Thyroid gland (tissue), 4 donors: Measurements from ENCODE around the gene PIGQ. TPM values are rescaled to one million over a fixed set of nuclear protein-coding genes. Genes with fewer than 3 reads are reported as not detected.

Experiments
- DNase-seq, 2 donors: peaks; one replicate each; pipeline ENCODE4 v3.0.0-alpha.2; 2019
- H3K27ac ChIP-seq, 3 donors: fragments of 200-600 bp; sonication (generic); 1 replicate in 2 of 3; 2 replicates in 1 of 3; pipeline ENCODE4 v1.5.1; 2016 to 2019; ENCODE audit warnings: mild to moderate bottlenecking in 1 of 3, moderate library complexity in 1 of 3
- H3K27me3 ChIP-seq: fragments of 200-600 bp; sonication (generic); one replicate; pipeline ENCODE4 v1.5.1; 2019
- H3K36me3 ChIP-seq, 2 donors: fragments of 200-600 bp; sonication (generic); one replicate each; pipeline ENCODE4 v1.5.1; 2016 to 2019
- H3K4me1 ChIP-seq, 2 donors: fragments of 200-600 bp; sonication (generic); one replicate each; pipeline ENCODE4 v1.5.1; 2017 to 2019
- H3K4me3 ChIP-seq, 3 donors: fragments of 200-600 bp; sonication (generic); replicated peaks in 1 of 3; 1 replicate in 2 of 3; 2 replicates in 1 of 3; pipeline ENCODE4 v1.5.1; 2016; ENCODE audit warnings: mild to moderate bottlenecking in 1 of 3
- H3K9me3 ChIP-seq: fragments of 200-600 bp; sonication (generic); one replicate; pipeline ENCODE4 v1.5.1; 2017
- POLR2A ChIP-seq, 2 donors: fragments of 450-650 bp; IDR thresholded peaks; one replicate each; pipeline ENCODE4 v1.6.1; 2017; ENCODE audit warnings: antibody characterized with exemption in 2 of 2, mild to moderate bottlenecking in 2 of 2, moderate library complexity in 1 of 2
- WGBS, 2 donors: methylation state at CpG; one replicate each; pipeline ENCODE4 v1.1.5; 2017; 5-methylcytosine and 5-hydroxymethylcytosine counted together
- intact Hi-C: fragments of 100-400 bp; cut with DNase I; formaldehyde crosslinking; loops from one replicate; pipeline ENCODE4 v1.15.1; 2023
- total RNA-seq, 4 donors: library from RNA; depleted of rRNA; stranded (reverse); fragments of >200 nt; gene quantifications; one replicate each; pipeline ENCODE4 v1.2.3, GENCODE V29; 2016
- TF ChIP-seq, protein P1 (sequence below), 6 experiments: fragments of 200-600 bp in 3 of 6; fragments of 450-650 bp in 3 of 6; sonication (generic) in 3 of 6; IDR thresholded peaks; one replicate each; pipeline ENCODE4 v1.5.1; 2016 to 2019; ENCODE audit warnings: antibody characterized with exemption in 6 of 6, mild to moderate bottlenecking in 2 of 6, inconsistent platforms in 1 of 6, moderate library complexity in 1 of 6

The PIGQ gene
- total RNA-seq, result 100 to 1,000 TPM in 3 of 4 donors, 10 to 100 TPM in 1; 69.6 to 125 (median 108) TPM

DNA sequence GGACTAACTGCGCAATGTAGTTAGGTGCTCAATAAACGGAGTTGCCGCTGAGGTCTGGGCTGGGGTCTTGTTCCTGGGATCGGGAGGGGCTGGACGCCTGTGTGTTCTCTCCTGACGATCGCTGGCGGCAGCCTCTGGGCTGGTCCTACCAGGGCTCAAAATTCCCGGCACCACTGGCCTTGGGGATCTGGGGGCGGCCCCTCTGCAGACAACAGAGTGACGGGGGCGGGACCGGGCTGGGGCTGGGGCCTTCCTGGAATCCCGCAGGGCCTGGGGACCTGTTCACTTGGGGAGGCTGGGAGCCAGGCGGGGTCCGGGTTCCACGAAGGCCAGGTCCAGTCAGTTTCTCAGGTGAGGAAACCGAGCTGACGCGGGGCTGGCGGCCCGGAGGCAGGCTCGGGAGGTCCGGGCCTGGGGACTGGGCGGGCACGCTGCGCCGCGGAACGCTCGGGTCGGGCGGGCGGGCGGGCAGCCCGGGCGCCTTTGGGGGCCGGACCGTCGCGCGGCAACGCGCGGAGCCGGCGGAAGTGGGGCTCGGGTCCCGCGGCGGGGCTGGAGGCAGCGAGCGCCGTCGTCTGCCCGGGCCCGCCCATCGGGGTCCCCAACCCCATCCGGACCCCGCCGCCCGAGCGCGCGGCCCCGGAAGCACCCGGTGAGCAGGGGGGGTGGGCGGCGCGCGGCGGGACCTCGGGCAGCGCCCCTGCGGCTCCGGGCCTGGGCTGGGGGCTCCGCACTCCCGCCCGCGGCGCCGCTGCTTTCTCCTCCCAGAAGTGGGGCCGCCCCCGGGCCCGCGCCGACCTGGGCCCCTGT is at the start of gene PIGQ:
TSS of gene PIGQ (plus strand) at position 524 of the 810 bp plus-strand sequence. CDS start 4,107 bp downstream, outside the sequence.
- Histone ChIP-seq H3K27ac (peak within 1 kb of the TSS in 2 of 3 donors; percentile 48 to 58), H3K4me3 (peak within 1 kb of the TSS; percentile 66 to 95 (median 85)), H3K4me1 (peaks cover 7 to 35% of the 10 kb centered on the region in 2 donors), H3K9me3 (no peaks in the 10 kb centered on the region), H3K27me3 (no peaks in the 10 kb centered on the region), H3K36me3 (peaks cover 6 to 8% of the 10 kb centered on the region in 2 donors)
- TF ChIP-seq, protein P1, sequence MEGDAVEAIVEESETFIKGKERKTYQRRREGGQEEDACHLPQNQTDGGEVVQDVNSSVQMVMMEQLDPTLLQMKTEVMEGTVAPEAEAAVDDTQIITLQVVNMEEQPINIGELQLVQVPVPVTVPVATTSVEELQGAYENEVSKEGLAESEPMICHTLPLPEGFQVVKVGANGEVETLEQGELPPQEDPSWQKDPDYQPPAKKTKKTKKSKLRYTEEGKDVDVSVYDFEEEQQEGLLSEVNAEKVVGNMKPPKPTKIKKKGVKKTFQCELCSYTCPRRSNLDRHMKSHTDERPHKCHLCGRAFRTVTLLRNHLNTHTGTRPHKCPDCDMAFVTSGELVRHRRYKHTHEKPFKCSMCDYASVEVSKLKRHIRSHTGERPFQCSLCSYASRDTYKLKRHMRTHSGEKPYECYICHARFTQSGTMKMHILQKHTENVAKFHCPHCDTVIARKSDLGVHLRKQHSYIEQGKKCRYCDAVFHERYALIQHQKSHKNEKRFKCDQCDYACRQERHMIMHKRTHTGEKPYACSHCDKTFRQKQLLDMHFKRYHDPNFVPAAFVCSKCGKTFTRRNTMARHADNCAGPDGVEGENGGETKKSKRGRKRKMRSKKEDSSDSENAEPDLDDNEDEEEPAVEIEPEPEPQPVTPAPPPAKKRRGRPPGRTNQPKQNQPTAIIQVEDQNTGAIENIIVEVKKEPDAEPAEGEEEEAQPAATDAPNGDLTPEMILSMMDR (IDR thresholded peaks at IDR 0.05), result no peak
- no peak for TF ChIP-seq POLR2A (IDR thresholded peaks at IDR 0.05)
- peak; percentile 42 to 57 for DNase-seq
- WGBS, 2 donors, result 3 to 8% methylated on average over 19 to 61 of the region's 87 CpGs
- intact Hi-C loops, result no loop called here

GRCh38 chr16:520847-521246 is 48.9 kb upstream of the PIGQ start:
- Histone ChIP-seq H3K27ac (no peak overlapping the region), H3K4me1 (peaks cover 2 to 8% of the 10 kb centered on the region in 2 donors), H3K27me3 (no peaks in the 10 kb centered on the region), H3K4me3 (no peak overlapping the region), H3K36me3 (peaks cover 8 to 14% of the 10 kb centered on the region in 2 donors), H3K9me3 (no peaks in the 10 kb centered on the region)
- intact Hi-C loops, result no loop called here
- DNase-seq, result no peak
- WGBS, 2 donors, result 89 to 90% methylated on average over 11 to 12 of the region's 13 CpGs
- TF ChIP-seq, protein P1 (IDR thresholded peaks at IDR 0.05), result no peak
- TF ChIP-seq POLR2A (IDR thresholded peaks at IDR 0.05), result no peak

GRCh38 chr16:521381-522210 is 48.2 kb upstream of the PIGQ start:
- intact Hi-C loops, result no loop called here
- WGBS, 2 donors, result 73 to 89% methylated on average over 16 to 24 of the region's 34 CpGs
- Histone ChIP-seq H3K27ac (no peak overlapping the region), H3K27me3 (no peaks in the 10 kb centered on the region), H3K4me3 (no peak overlapping the region), H3K36me3 (peaks cover 8 to 12% of the 10 kb centered on the region in 2 donors), H3K4me1 (peaks cover 10 to 16% of the 10 kb centered on the region in 2 donors), H3K9me3 (no peaks in the 10 kb centered on the region)
- no peak for DNase-seq
- no peak for TF ChIP-seq POLR2A (IDR thresholded peaks at IDR 0.05)
- TF ChIP-seq, protein P1 (IDR thresholded peaks at IDR 0.05), result peak in 1 of 6 experiments; percentile 4

GRCh38 chr16:522320-523096 is 47.3 kb upstream of the PIGQ start:
- Histone ChIP-seq H3K4me1 (peaks cover 12 to 16% of the 10 kb centered on the region in 2 donors), H3K9me3 (no peaks in the 10 kb centered on the region), H3K4me3 (no peak overlapping the region), H3K36me3 (peaks cover 8 to 12% of the 10 kb centered on the region in 2 donors), H3K27me3 (no peaks in the 10 kb centered on the region), H3K27ac (no peak overlapping the region)
- no peak for TF ChIP-seq POLR2A (IDR thresholded peaks at IDR 0.05)
- TF ChIP-seq, protein P1 (IDR thresholded peaks at IDR 0.05), result no peak
- DNase-seq, result no peak
- intact Hi-C loops, result no loop called here
- 78 to 82% methylated on average over 15 to 23 of the region's 23 CpGs for WGBS, 2 donors
